C1 segment of cervical spinal cord (tissue), 14 donors: ENCODE results near the gene MAP7D1.

Source experiments
- DNase-seq, 14 donors: peaks; one replicate each; lab custom pipeline; 2025; lab: John Stamatoyannopoulos, UW

The MAP7D1 gene

DNA sequence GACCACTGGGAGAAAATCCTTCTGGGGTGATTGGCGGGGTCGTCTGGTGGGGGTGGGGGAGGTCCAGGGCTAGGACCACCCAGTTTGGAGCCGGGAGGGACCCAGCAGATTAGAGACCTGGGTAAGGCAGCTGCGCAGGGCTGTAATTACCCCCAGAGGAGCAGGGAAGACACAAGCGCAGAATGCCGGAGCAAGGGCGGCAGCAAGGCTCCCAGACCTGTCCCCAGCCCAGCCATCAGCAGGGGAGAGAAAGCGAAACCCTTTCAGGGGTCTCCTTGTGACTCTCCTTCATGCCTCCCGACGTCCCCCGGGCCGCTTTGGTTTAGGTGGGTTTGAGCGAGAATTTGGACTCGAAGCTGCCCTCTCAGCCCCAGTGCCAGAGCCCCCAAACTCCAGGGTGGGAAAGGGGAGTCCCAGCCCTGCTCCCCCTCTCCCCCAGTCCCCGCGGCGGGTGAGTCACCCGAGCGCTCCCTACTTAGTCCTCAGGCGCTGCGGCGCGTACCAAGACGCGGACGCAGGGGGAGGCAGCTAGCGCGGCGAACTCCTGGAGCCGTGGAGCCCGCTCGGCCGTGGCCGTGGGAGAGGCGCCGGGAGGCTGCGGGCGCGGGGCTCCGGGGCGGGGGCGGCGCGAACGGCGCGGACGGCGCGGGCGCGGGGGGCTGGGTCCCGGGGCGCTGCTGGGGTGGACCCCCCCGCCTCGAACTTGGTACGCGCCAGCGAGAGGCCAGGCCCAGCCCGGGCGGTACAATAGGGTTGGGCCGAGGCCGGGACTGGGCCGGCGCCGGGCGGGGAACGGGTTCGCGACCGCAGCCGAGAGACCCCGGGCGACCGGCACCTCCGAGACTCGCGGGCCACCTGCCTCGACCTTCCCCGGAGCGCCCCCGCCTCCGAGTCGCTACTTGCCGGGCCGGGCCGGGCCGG, at the start of gene MAP7D1:
Gene MAP7D1, plus strand, starts transcription at position 753 of the 921 bp plus-strand sequence. CDS start 258 bp downstream, outside the sequence.
- DNase-seq, result peak; percentile 73 to 98 (median 92)

DNA sequence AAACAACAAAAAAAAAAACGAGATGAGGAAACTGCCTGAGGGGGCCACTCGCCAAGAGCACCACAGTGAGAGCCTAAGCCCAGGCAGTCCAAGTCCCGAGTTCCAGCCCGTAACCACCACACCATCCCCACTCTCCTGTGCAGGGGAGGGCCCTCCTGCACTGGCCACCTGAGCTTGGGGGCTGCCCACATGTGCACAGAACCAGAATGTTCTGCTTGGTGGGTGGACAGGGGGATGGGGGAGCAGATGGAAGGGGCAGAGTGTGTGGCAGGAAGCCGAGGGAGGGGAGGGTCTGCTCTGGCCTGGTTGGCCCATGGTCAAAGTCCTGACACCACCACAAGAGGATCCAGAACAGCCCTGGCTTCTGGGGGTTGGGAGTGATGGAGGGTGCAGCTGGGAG, 49.7 kb upstream of the MAP7D1 start:
- DNase-seq, result no peak

DNA sequence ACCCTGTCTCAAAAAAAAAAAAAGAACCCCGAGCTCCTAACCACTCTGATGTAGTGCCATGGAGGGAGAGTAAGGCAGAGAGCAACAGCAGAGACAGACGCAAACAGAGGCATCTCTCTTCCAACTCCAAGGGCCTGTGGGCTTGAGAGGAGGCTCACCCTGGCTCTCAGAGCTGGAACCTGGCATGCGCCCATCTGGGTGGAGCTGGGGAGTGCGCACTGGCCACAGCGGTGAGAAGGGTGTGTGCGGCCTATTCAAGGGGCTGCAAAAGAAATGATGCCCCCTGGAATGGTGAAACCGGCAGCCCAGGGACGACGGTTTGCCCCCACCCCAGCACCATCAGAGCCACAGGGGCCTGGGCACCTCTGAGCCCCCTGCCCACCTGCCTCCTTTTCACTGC, 48.6 kb upstream of the MAP7D1 start:
- DNase-seq, result no peak

DNA sequence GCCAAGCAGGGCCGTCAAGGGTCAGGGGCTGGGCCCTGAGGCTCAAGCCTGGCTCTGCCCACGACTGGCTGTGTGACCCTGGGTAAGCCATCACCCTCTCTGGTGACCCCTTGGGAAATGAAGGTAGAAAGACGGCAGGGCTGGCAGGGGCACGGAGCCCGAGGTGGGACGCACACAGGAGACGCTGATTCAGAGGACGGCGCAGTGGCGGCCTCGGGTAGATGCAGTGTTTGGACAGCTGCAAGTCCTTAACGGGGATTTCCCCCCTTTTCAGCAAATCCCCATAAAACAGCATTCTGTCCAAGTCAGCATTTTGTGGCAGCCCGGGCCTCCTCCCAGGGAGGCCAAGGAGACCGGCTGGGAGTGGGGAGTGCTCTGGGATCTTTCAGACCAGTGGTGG, 47.6 kb upstream of the MAP7D1 start:
- no peak for DNase-seq

DNA sequence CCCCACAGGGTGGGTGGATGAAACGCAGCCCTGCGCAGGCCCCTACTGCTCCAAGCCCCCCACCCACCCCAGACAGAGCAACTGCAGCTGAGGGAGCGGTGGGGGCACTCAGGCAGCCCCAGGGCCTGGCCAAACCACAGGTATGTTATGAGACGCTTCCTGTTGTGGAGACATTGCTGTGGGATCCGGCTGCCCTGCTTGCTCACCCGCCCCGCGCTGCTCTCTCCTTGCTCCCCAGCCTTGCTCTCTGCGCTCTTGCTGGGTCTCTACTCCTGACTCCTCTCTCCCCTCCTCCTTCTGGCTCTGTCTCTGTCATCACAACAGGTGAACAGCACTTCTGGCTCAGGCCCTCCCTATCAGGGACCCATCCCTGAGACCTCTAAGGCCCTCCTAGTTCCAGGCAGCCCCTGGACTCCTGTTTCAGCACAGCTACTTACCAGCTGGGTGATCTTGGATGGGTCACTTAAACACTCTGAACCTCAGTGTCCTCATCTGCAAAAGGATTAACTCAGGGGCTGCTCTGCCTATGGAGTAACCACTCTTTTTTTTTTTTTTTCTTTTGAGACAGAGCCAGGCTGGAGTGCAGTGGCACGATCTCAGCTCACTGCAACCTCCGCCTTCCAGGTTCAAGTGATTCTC, 46.8 kb upstream of the MAP7D1 start:
- DNase-seq, result no peak

DNA sequence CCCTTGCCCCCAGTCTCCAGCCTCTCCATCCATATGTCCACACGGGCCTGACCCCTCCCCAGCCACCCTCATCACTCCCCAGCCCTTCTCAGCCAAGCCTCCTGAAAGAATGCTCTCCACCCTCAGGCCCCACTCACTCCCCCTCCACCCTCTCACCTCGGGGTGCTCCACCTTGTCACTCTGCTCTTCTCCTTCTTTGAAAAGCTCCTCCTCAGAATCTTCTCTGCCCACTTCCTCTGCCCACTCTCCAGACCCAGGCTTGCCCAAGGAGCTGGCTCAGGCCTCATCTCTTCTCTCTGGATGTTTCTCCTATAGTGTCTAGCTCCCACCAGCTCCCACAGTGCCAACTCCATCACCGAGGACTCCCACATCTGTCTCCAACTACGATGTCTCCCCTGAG, 44.8 kb upstream of the MAP7D1 start:
- DNase-seq, result no peak

DNA sequence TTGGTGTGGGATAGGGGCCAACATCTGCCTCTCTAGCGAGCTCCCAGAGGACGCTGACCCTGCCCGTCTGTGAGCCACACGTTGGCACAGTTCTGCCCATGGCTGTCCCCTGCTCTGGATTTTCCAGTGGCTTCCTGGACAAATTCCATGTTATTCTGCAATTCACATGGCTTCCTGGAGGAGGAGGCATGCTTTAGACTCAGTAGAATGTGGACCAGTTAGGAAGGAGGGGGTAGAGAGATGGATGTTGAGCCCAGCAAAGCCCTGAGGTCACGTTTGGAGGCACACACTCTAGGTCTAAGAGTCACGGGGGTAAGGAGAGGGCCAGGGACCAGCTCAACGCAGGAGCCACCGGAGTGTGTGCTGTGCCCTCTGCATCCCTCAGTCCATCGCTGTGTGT, 43.1 kb upstream of the MAP7D1 start:
- DNase-seq, result no peak

DNA sequence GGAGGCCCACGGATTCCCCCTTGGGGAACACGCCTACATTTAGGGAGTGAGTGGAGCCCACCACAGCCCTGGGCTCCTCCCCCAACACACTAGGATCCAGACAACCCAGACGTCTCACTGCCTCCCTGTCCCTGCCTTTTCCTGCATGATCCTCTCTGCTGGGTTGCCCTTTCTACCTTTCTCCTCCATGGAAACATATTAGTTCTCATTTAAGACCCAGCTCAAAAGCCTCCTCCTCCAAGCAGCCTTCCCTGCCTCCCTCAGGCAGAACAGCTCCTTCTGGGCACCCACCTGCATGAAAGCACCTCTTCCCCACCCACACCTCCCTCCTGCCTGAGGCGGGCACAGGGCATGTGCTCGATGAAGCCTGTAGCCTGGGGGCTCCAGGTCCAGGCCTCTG, 41.6 kb upstream of the MAP7D1 start:
- no peak for DNase-seq

DNA sequence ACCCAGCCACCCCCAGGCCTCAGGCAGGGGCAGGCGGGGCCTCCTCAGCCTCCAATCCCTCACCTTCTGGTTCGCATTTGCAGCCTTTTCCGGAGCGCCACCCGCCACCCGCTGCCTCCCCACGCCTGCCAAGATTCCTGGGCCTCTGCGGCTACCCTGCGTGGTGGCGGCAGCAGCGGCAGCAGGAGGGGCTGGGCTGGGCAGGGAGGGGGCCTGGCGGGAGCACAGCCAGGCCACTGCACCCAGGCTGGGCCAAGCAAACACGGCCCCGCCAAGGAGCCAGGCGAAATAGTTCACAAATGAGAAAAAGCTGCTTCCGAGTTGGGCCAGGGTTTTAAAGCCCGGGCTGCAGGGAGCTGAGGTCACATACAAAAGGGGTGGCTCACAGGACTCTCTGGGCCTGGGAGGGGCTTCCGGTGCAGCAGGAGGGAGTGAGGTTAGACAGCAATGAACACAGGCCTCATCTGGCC, 40.7 kb upstream of the MAP7D1 start:
- DNase-seq, result peak in 10 of 14 donors; percentile 16 to 86 (median 37)

DNA sequence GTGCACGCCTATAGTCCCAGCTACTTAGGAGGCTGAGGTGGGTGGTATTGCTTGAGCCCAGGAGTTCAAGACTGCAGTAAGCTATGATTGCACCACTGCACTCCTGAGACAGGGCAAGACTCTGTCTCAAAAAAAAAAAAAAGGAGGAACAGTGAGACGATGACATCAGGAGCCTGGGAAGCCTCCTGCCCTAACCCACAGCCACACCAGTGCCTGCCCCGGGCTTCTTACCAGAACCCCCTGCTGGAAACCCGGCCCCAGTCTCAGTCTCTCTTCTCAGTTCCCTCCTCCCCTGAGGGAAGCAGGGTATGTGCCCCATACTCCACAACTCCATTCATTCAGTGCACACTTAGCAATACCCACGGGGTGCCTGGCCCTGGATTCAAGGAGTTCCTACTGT, 40.0 kb upstream of the MAP7D1 start:
- DNase-seq, result no peak

DNA sequence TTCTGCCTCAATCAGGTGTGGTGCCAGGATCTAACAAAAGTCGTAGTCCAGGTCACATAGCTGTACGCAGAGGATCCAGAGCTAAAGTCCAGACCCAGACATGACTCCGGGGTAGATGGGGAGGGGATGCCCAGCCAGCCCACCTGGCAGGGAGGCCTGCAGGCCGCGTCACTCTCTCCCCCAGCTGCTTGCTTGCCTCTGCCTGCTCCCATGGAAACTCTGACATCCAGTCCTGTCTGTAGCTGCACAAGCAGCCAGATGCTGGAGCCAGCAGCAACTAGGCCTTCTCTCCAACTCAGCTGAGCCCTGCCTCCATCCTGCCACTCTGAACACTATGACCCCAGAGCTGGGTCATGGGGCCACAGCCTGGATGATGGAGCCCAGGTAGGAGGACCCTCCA, 39.1 kb upstream of the MAP7D1 start:
- DNase-seq, result peak in 3 of 14 donors; percentile 15 to 19 (median 16)

DNA sequence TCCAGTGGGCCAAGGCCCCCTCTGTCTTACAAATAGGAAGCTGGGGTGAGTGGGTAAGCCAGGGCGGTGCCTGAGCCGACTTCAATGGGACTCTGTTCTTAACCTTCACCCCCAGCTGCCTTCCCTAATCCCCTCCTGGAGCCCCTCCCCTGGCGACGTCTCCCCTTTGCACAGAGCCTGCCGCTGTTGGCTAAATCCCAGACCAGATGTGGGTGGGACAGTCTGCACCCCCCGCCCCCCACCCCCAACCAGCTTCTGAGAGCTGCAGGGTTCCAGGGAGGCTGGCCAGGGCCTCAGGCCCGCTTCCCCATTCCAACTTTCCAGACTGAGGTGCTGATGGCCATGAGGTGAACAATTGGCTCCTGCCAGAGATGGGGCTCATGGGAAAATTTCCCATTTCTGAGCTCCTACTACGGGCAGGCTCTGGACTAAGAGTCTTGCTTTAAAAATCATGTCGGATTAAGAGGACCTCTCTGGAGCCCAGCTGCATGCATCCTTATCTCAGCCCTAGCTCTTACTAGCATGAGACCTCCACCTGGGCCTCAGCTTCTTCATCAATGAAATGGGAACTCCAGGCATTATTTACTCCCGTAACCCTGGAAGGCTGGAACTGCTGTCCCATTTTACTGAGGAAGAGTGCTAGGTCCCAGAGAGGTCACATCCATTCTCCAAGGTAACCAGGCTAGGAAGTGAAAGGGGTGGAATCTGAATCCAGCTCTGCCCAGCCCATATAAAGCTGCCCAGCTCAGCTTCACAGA, 37.3 kb upstream of the MAP7D1 start:
- no peak for DNase-seq

DNA sequence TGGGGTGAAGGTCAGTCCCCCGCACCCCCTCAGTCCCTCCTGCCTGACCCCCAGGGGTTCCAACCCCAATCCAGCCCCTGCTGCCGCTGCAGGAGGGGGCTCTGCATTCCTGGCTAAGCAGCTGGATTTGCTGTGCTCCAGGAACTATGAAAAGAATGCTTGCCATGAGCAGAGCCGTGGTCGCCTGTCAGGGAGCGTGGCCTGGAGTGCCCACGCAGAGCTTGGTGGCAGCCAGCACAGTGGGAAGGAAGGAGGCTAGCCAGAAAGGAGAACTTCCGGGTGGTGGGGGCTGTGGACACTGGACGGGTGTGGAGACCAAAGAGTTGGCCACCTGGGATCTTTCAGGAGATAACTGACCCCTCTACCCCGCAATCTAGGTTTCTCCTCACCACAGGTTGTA, 36.5 kb upstream of the MAP7D1 start:
- no peak for DNase-seq

DNA sequence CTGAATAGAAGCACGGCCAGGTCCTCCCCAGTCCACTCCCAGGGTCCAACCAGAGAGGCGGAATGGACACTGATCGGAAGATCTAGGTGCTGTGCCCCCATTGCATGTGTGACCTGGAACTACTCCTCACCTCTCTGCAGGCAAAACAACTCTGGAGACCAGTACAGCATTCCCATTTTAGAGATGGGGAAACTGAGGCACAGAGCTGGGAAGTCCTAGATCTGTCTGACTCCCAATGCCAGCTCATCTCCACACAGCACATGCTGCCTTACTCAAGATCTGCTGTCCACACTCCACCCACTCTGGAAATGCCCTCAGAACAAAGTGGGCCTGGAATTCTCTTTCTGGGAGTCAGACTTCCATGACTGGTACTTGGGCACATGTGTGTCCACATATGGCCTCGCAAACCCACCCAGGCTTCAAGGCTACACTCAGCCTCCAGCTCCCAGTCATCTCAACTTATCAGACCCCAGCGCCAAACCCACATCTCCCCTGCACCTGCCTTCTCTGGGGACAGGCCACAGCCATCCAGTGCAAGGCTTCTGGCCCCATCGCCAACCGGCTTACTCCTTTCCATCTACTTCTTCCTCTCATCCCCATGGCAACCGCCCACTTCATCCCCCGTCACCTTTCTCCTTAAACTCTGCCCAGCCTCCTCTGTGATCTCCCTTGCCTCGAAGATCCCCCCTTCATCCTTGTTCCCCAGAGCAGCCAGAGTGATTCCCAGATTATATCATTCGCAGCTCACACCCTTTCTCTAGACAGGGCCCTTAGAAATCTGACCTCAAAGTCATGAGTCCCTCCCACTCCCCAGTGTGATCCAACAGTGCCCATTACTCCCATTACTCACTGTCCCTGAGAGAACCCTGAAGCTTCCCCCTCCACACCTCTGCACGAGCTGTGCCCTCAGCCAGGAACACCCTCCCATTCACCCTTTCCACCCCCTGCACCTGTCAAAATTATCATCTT, 33.6 kb upstream of the MAP7D1 start:
- no peak for DNase-seq

DNA sequence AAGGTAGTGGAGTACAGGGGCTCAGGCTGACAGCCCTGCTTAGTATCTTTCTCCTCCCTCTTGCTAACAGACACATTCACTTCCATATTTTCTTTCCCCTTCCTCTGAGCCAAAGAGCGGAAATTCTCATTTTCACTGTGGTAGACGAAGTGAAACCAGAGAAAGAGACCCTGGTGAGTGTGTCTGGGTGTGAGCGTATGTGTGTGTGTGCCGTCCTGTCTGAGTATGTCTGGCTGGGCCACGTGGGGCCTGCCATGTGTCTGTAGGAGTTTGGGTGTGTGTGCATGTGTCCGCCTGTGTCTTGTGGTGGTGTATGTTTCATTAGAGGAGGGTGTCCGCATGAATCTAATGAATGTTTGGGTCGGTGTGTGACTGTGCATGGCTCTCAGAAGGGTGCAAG, 32.6 kb upstream of the MAP7D1 start:
- peak in 7 of 14 donors; percentile 19 to 43 (median 33) for DNase-seq

DNA sequence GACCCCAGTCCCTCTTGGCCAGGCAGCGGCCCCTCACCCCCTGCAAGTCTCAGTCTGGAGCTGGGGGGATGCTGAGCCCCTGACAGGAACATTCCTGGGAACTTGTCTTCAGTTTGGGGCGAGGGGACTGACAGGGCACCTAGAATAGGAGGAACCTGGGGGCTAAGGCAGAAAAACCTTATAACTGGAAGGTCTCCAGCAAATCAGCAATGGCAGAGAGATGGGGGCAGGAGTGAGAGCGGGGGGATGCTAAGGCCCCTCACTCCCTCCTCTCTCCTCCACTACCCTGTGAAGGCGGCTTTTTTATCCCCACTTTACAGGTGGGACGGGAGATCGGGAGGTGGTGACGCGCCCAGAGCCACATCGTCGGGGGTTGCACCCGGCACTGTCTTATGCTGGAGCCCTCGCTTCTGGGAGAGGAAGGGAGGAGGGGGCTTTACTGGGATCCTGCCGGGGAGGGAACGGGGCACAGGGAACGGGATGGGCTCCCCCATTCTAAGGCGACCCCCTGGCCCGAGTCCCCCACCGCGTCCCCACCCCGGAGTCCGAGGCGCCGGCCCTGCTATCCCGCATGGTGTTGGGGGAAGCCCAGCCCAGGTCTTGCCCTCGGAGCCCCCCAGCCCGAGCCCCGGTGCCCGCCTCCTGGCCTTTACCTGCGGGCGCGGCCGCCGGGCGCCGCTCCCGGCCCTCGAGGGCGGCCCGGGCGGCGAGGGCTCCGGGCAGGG, 31.4 kb upstream of the MAP7D1 start:
- DNase-seq, result no peak

DNA sequence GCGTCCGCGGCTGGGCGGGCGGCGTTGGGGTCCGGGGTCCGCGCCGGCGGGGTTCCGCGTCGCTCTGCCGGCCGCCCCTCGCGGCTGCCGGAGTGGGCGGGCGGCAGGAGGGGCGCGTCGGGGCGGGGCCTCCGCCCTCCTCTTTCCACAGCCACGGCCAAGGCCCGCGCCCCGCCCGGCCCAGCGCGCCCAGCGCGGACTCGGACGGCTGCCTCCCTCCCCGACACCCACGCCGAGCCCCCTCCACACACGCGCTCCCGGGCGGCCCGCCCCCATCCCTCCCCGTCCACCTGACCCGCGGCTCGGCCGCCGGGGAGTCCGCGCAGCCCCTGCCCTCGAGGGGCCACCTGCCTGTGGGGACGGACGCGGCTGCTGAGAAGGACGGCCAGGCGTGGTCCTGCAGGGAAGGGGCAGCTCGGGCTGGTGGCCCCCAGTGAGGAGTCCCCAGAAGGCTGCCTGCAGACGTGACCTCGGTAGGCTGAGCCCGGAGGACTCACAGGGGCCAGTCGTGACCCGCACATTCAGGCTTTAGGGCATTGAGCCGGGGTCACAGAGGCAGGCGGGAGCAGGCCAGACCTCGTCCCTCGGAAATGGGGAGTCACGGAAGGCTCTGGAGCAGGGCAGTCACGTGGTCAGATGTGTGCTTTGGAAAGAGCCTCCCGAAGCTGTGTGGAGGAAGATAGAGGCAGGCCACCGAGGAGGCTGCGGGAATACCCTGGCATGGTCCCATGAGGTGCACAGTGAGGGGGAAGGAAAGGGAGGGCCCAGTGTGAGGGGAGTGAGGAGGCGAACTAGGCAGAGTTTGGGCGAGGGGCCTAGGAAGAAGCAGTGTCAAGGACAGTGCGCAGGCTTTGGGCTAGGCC, 30.6 kb upstream of the MAP7D1 start, which contains the start of gene COL8A2:
Gene COL8A2, minus strand, starts transcription at position 94 of the 863 bp plus-strand sequence. CDS start 24,980 bp downstream, outside the sequence.
- peak in 3 of 14 donors; percentile 17 to 30 (median 18) for DNase-seq

DNA sequence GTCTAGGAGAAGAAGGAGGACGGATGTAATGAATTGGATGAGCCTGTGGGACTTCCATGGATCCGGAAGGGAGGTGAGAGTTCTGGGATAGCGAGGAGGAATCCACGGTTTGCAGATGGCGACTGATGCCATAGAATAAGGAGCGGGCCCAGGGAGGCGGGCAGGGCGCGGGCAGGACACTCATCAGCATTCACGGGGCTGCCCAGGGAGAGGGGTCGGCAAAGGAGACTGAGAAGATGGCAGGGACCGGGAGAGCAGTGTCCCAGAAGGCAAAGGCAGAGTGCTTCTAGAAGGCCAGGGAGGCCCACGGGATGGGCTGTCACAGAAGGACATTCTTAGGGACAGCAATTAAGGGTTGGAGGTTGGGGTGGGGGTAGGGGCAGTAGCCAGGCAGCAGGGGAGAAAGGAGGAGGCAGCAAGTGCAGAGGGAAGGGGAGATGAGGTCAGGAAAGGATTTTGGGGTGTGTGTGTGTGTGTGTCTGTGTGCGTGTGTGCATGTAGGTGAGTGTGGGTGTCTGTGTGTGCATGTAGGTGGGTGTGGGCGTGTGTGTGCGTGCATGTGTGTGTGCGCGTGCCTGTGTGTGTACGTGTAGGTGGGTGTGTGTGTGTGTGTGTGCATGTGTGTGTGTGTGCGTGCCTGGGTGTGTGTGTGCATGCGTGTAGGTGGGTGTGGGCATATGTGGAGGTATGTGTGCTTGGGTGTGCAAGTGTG, 29.8 kb upstream of the MAP7D1 start:
- DNase-seq, result no peak
